ENCODE measurements around the gene PRAMEF12.
"Not testable (repeated sequence)": the region's sequence is repeated elsewhere in the genome, so short reads cannot be mapped to it uniquely, and the experiment has no call there.

PRAMEF12 gene

DNA sequence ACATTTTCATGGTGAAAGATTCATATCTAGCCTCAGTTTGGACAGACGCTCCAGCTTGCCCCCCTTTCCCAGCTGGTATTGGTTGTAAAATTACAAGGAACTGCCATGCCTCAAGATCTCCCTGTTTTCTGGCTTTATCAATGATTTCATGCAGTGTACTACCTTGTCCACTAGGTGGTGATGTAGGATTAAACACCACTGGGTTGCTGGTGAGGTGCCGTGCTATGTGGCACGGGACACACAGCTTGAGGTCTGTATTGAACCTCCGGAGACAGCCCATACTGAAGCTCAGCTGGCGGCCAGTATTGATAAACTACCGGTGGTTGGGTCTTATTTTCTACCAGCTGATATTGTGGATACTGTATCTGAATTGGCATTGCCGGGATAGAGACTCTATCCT is 10.2 kb downstream of the PRAMEF12 start:
- 0 out of 3 replicates have a peak, but pooled peaks have one; percentile 41 for ATAC-seq

GRCh38 chr1:12784729-12785128 is 11.2 kb downstream of the PRAMEF12 start:
- ATAC-seq: not testable (repeated sequence)

DNA sequence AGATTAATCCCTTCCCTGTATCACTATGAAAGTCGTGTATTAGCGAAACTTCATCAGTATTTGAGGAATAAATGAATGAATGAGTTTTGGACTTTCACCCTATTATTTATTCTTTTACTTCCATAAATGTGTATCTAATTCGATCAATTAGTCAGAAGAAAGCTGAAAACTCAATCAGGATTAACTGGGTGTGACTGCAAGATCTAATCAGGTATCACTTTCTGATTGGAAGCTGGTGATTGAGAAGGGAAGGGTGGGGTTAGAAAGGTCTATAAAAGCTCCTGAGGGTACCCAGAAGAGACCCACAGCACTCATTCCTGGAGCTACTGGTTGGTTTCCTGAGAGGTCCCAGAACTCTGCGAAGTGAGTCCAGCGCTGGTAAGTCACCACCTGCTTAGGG is 17.6 kb downstream of the PRAMEF12 start, which contains the start of gene PRAMEF1:
PRAMEF1 (plus strand) TSS at position 301 of the 400 bp plus-strand sequence. CDS start 1,831 bp downstream, outside the sequence.
- not testable (repeated sequence) for ATAC-seq

DNA sequence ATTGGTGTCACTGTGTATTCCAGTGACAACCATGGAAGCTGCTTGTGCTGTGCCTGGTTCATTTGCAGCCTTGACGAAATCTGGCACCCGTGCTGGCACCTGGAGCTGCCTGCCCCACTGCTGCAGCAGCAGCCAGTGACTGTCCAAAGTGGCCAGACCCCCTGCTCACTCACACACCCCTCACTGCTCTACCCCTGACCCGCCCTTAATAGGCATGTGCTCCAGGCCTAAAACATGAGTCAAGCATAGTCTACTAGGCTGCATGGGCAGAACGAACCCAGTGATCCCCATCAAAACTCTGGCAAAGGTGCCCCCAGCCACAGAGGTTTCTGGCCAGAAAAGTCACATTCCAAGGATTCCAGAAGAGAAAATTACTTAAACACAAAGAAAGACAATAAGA is 25.4 kb downstream of the PRAMEF12 start:
- no peak for ATAC-seq
- no peak for TF ChIP-seq SNAI2 (CRISPR knock-in tag; IDR thresholded peaks at IDR 0.05)
- TF ChIP-seq, protein P1, sequence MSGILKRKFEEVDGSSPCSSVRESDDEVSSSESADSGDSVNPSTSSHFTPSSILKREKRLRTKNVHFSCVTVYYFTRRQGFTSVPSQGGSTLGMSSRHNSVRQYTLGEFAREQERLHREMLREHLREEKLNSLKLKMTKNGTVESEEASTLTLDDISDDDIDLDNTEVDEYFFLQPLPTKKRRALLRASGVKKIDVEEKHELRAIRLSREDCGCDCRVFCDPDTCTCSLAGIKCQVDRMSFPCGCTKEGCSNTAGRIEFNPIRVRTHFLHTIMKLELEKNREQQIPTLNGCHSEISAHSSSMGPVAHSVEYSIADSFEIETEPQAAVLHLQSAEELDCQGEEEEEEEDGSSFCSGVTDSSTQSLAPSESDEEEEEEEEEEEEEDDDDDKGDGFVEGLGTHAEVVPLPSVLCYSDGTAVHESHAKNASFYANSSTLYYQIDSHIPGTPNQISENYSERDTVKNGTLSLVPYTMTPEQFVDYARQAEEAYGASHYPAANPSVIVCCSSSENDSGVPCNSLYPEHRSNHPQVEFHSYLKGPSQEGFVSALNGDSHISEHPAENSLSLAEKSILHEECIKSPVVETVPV (CRISPR knock-in tag; IDR thresholded peaks at IDR 0.05): no peak
- no peak for TF ChIP-seq ZNF8 (CRISPR knock-in tag; IDR thresholded peaks at IDR 0.05)
- TF ChIP-seq, protein P2, sequence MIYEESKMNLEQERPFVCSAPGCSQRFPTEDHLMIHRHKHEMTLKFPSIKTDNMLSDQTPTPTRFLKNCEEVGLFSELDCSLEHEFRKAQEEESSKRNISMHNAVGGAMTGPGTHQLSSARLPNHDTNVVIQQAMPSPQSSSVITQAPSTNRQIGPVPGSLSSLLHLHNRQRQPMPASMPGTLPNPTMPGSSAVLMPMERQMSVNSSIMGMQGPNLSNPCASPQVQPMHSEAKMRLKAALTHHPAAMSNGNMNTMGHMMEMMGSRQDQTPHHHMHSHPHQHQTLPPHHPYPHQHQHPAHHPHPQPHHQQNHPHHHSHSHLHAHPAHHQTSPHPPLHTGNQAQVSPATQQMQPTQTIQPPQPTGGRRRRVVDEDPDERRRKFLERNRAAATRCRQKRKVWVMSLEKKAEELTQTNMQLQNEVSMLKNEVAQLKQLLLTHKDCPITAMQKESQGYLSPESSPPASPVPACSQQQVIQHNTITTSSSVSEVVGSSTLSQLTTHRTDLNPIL (CRISPR knock-in tag; IDR thresholded peaks at IDR 0.05; ENCODE audit: low read depth): no peak
- TF ChIP-seq ZFP30 (CRISPR knock-in tag; IDR thresholded peaks at IDR 0.05): no peak
- TF ChIP-seq, protein P3, sequence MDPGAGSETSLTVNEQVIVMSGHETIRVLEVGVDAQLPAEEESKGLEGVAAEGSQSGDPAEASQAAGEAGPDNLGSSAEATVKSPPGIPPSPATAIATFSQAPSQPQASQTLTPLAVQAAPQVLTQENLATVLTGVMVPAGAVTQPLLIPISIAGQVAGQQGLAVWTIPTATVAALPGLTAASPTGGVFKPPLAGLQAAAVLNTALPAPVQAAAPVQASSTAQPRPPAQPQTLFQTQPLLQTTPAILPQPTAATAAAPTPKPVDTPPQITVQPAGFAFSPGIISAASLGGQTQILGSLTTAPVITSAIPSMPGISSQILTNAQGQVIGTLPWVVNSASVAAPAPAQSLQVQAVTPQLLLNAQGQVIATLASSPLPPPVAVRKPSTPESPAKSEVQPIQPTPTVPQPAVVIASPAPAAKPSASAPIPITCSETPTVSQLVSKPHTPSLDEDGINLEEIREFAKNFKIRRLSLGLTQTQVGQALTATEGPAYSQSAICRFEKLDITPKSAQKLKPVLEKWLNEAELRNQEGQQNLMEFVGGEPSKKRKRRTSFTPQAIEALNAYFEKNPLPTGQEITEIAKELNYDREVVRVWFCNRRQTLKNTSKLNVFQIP (CRISPR knock-in tag; IDR thresholded peaks at IDR 0.05; ENCODE audit: borderline replicate concordance, low read depth): no peak
- no peak for TF ChIP-seq ZNF70 (CRISPR knock-in tag; IDR thresholded peaks at IDR 0.05)
- no peak for TF ChIP-seq ZFP3 (CRISPR knock-in tag; IDR thresholded peaks at IDR 0.05)
- TF ChIP-seq GLIS3 (CRISPR knock-in tag; IDR thresholded peaks at IDR 0.05): no peak
- no peak for TF ChIP-seq TCF4 (CRISPR knock-in tag; IDR thresholded peaks at IDR 0.05; ENCODE audit: borderline replicate concordance)
- TF ChIP-seq ISL1 (CRISPR knock-in tag; IDR thresholded peaks at IDR 0.05): no peak
- TF ChIP-seq, protein P4, sequence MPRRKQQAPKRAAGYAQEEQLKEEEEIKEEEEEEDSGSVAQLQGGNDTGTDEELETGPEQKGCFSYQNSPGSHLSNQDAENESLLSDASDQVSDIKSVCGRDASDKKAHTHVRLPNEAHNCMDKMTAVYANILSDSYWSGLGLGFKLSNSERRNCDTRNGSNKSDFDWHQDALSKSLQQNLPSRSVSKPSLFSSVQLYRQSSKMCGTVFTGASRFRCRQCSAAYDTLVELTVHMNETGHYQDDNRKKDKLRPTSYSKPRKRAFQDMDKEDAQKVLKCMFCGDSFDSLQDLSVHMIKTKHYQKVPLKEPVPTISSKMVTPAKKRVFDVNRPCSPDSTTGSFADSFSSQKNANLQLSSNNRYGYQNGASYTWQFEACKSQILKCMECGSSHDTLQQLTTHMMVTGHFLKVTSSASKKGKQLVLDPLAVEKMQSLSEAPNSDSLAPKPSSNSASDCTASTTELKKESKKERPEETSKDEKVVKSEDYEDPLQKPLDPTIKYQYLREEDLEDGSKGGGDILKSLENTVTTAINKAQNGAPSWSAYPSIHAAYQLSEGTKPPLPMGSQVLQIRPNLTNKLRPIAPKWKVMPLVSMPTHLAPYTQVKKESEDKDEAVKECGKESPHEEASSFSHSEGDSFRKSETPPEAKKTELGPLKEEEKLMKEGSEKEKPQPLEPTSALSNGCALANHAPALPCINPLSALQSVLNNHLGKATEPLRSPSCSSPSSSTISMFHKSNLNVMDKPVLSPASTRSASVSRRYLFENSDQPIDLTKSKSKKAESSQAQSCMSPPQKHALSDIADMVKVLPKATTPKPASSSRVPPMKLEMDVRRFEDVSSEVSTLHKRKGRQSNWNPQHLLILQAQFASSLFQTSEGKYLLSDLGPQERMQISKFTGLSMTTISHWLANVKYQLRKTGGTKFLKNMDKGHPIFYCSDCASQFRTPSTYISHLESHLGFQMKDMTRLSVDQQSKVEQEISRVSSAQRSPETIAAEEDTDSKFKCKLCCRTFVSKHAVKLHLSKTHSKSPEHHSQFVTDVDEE (CRISPR knock-in tag; IDR thresholded peaks at IDR 0.05): no peak

- ATAC-seq: no peak
- TF ChIP-seq ARNTL (CRISPR knock-in tag; IDR thresholded peaks at IDR 0.05; ENCODE audit: borderline replicate concordance, low read depth) (no peak), RARB (CRISPR knock-in tag; IDR thresholded peaks at IDR 0.05) (no peak), OSR1 (CRISPR knock-in tag; IDR thresholded peaks at IDR 0.05) (no peak), ZFP30 (CRISPR knock-in tag; IDR thresholded peaks at IDR 0.05) (no peak), ZNF70 (CRISPR knock-in tag; IDR thresholded peaks at IDR 0.05) (no peak), ZNF565 (CRISPR knock-in tag; conservative IDR thresholded peaks at IDR 0.05; ENCODE audit: low read depth) (no peak), GLIS3 (CRISPR knock-in tag; IDR thresholded peaks at IDR 0.05) (no peak), TCF4 (CRISPR knock-in tag; IDR thresholded peaks at IDR 0.05; ENCODE audit: borderline replicate concordance) (no peak), ISL1 (CRISPR knock-in tag; IDR thresholded peaks at IDR 0.05) (no peak), ZFP3 (CRISPR knock-in tag; IDR thresholded peaks at IDR 0.05) (no peak), TOX (CRISPR knock-in tag; IDR thresholded peaks at IDR 0.05; ENCODE audit: borderline replicate concordance) (no peak)
- TF ChIP-seq, protein P2 (CRISPR knock-in tag; IDR thresholded peaks at IDR 0.05; ENCODE audit: low read depth): no peak
- TF ChIP-seq, protein P1 (CRISPR knock-in tag; IDR thresholded peaks at IDR 0.05): no peak
- TF ChIP-seq, protein P4 (CRISPR knock-in tag; IDR thresholded peaks at IDR 0.05): no peak
- TF ChIP-seq, protein P5, sequence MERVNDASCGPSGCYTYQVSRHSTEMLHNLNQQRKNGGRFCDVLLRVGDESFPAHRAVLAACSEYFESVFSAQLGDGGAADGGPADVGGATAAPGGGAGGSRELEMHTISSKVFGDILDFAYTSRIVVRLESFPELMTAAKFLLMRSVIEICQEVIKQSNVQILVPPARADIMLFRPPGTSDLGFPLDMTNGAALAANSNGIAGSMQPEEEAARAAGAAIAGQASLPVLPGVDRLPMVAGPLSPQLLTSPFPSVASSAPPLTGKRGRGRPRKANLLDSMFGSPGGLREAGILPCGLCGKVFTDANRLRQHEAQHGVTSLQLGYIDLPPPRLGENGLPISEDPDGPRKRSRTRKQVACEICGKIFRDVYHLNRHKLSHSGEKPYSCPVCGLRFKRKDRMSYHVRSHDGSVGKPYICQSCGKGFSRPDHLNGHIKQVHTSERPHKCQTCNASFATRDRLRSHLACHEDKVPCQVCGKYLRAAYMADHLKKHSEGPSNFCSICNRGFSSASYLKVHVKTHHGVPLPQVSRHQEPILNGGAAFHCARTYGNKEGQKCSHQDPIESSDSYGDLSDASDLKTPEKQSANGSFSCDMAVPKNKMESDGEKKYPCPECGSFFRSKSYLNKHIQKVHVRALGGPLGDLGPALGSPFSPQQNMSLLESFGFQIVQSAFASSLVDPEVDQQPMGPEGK (CRISPR knock-in tag; IDR thresholded peaks at IDR 0.05; ENCODE audit: borderline replicate concordance): no peak
Measured at GRCh38 chr1:12799730-12800129, 26.2 kb downstream of the PRAMEF12 start.

All from SK-N-SH treated with all-trans-retinoic acid at 6 μM for 48 hours (cell line).